Activated B cell treated with CpG ODN at 0.5 μM for 24 hours (primary cell): ENCODE measurements around the gene ASPDH. TPM values are rescaled to one million over a fixed set of nuclear protein-coding genes. Genes with fewer than 3 reads are reported as not detected.
A peak's percentile ranks its signal among the peaks of the same experiment; 100 is the strongest.

Experiments used
- ATAC-seq: fragments of 200-7000 bp; cut with Tn5 transposase; one replicate; pipeline ENCODE4 v1.10.0; 2021; ENCODE audit warnings: low read depth, mild to moderate bottlenecking, moderate library complexity
- CTCF ChIA-PET: fragments of 350-600 bp; sonication (Branson Sonifier 250); formaldehyde crosslinking; loops from one replicate; lab custom pipeline; 2021; ENCODE audit warnings: antibody characterized with exemption; lab: Charles Lee
- POLR2A ChIA-PET: fragments of 350-600 bp; sonication (Branson Sonifier 250); formaldehyde crosslinking; loops from one replicate; lab custom pipeline; 2021; ENCODE audit warnings: antibody characterized with exemption; lab: Charles Lee
- DNase-seq: peaks from one replicate; pipeline ENCODE4 v3.0.0; 2022
- H3K27ac Mint-ChIP-seq: one replicate; pipeline ENCODE4 v1.8.0; 2020; ENCODE audit warnings: mixed read lengths
- H3K27me3 Mint-ChIP-seq: one replicate; pipeline ENCODE4 v1.8.0; 2021; ENCODE audit warnings: mixed read lengths
- H3K36me3 Mint-ChIP-seq: one replicate; pipeline ENCODE4 v1.8.0; 2021; ENCODE audit warnings: low read depth, mixed read lengths
- H3K4me1 Mint-ChIP-seq: one replicate; pipeline ENCODE4 v1.8.0; 2021; ENCODE audit warnings: mixed read lengths
- H3K4me3 Mint-ChIP-seq: one replicate; pipeline ENCODE4 v1.8.0; 2020; ENCODE audit warnings: mild to moderate bottlenecking, mixed read lengths
- H3K9me3 Mint-ChIP-seq: one replicate; pipeline ENCODE4 v1.8.0; 2020; ENCODE audit warnings: mixed read lengths
- CTCF ChIP-seq: fragments of 200-600 bp; IDR thresholded peaks from one replicate; pipeline ENCODE4 v1.8.0; 2022; ENCODE audit warnings: antibody characterized with exemption, mild to moderate bottlenecking
- intact Hi-C: fragments of 100-400 bp; cut with micrococcal nuclease; formaldehyde crosslinking; loops from one replicate; pipeline ENCODE4 v1.15.1; 2024
- total RNA-seq: library from RNA; stranded (reverse); gene quantifications from 2 replicates; pipeline ENCODE4 v1.2.3, GENCODE V29; 2022

ASPDH gene
- total RNA-seq, 1 donor from 2014 or later = not detected

- H3K4me3 Mint-ChIP-seq = no peak overlapping the region
- peak; percentile 83 for ATAC-seq
- peaks cover 27% of the 10 kb centered on the region for H3K4me1 Mint-ChIP-seq
- no peak for DNase-seq
- H3K36me3 Mint-ChIP-seq = peaks cover 5% of the 10 kb centered on the region
- TF ChIP-seq CTCF = no peak
- no peak overlapping the region for H3K27ac Mint-ChIP-seq
- H3K9me3 Mint-ChIP-seq = no peaks in the 10 kb centered on the region
- POLR2A ChIA-PET = no interaction called here
- intact Hi-C loops = no loop called here
- H3K27me3 Mint-ChIP-seq = no peaks in the 10 kb centered on the region
- CTCF ChIA-PET = no interaction called here
Observed at GRCh38 chr19:50492303-50493052, 21.2 kb downstream of the ASPDH start.

- no peak for TF ChIP-seq CTCF
- Mint-ChIP-seq H3K4me1 (peaks cover 29% of the 10 kb centered on the region), H3K36me3 (peaks cover 5% of the 10 kb centered on the region), H3K27ac (no peak overlapping the region), H3K9me3 (no peaks in the 10 kb centered on the region), H3K4me3 (no peak overlapping the region), H3K27me3 (no peaks in the 10 kb centered on the region)
- ChIA-PET CTCF (no interaction called here), POLR2A (interaction anchor here (0.6 kb wide), 1 partner anchor 12 kb away, joined by 5 read pairs; no protein-coding TSS in a partner anchor)
- DNase-seq = no peak
- ATAC-seq = no peak
- intact Hi-C loops = no loop called here
Observed at GRCh38 chr19:50490991-50491472, 22.7 kb downstream of the ASPDH start.

- Mint-ChIP-seq H3K36me3 (peaks cover 10% of the 10 kb centered on the region), H3K27me3 (no peaks in the 10 kb centered on the region), H3K9me3 (no peaks in the 10 kb centered on the region), H3K27ac (no peak overlapping the region), H3K4me1 (peaks cover 29% of the 10 kb centered on the region), H3K4me3 (no peak overlapping the region)
- CTCF ChIA-PET = no interaction called here
- POLR2A ChIA-PET = no interaction called here
- intact Hi-C loops = no loop called here
- no peak for TF ChIP-seq CTCF
- ATAC-seq (no peak), DNase-seq (no peak)
Observed at GRCh38 chr19:50490411-50490811, 23.3 kb downstream of the ASPDH start.

- peaks cover 29% of the 10 kb centered on the region for H3K4me1 Mint-ChIP-seq
- CTCF ChIA-PET = no interaction called here
- H3K27me3 Mint-ChIP-seq = no peaks in the 10 kb centered on the region
Observed at GRCh38 chr19:50489461-50490011, 24.2 kb downstream of the ASPDH start.

More at GRCh38 chr19:50489461-50490011, 24.2 kb downstream of the ASPDH start:
- Mint-ChIP-seq H3K9me3 (no peaks in the 10 kb centered on the region), H3K27ac (no peak overlapping the region), H3K36me3 (peaks cover 15% of the 10 kb centered on the region), H3K4me3 (no peak overlapping the region)
- POLR2A ChIA-PET = interaction anchor here (0.5 to 0.6 kb wide), 2 partner anchors 30 to 882 kb away, joined by 3 read pairs; no protein-coding TSS in a partner anchor
- no peak for DNase-seq
- TF ChIP-seq CTCF = no peak
- ATAC-seq = no peak
- intact Hi-C loops = no loop called here
